Transverse colon (tissue), 4 donors: ENCODE data around the gene PRRT1. TPM values are rescaled to one million over a fixed set of nuclear protein-coding genes. Genes with fewer than 3 reads are reported as not detected.
"Not testable (repeated sequence)": the region's sequence is repeated elsewhere in the genome, so short reads cannot be mapped to it uniquely, and the experiment has no call there.

ENCODE experiments used
- DNase-seq: peaks from one replicate; pipeline ENCODE4 v3.0.0-alpha.2; 2019
- H3K27ac ChIP-seq, 4 donors: fragments of 200-600 bp; sonication (generic); 2 replicates each; pipeline ENCODE4 v1.5.1; 2016 to 2018; ENCODE audit warnings: inconsistent platforms in 4 of 4
- H3K27me3 ChIP-seq: fragments of 200-600 bp; sonication (generic); 2 replicates; pipeline ENCODE4 v1.5.1; 2017; ENCODE audit warnings: inconsistent platforms
- H3K36me3 ChIP-seq, 4 donors: fragments of 200-600 bp; sonication (generic); 2 replicates each; pipeline ENCODE4 v1.5.1; 2017 to 2019; ENCODE audit warnings: inconsistent platforms in 4 of 4
- H3K4me1 ChIP-seq, 4 donors: fragments of 200-600 bp; sonication (generic); 2 replicates each; pipeline ENCODE4 v1.5.1; 2017 to 2020; ENCODE audit warnings: inconsistent platforms in 4 of 4
- H3K4me3 ChIP-seq, 4 donors: fragments of 200-600 bp; sonication (generic); 1 replicate in 1 of 4; 2 replicates in 3 of 4; pipeline versions ENCODE4 v1.5.1 to v1.6.1; 2017 to 2019; ENCODE audit warnings: inconsistent platforms in 4 of 4
- H3K9me3 ChIP-seq, 2 donors: fragments of 200-600 bp; sonication (generic); 2 replicates each; pipeline ENCODE4 v1.5.1; 2017 to 2019; ENCODE audit warnings: inconsistent platforms in 2 of 2
- CTCF ChIP-seq, 5 experiments: fragments of 200-600 bp in 3 of 5; fragments of 450-650 bp in 2 of 5; sonication (generic) in 3 of 5; IDR thresholded peaks; 1 replicate in 2 of 5; 2 replicates in 3 of 5; pipeline ENCODE4 v1.5.1; 2016 to 2017; ENCODE audit warnings: antibody characterized with exemption in 5 of 5, inconsistent platforms in 3 of 5, mild to moderate bottlenecking in 2 of 5, moderate library complexity in 1 of 5
- EP300 ChIP-seq: sonication (generic); formaldehyde crosslinking; IDR thresholded peaks from one replicate; pipeline ENCODE4 v1.6.1; 2017; ENCODE audit warnings: antibody characterized with exemption, low read depth
- POLR2A ChIP-seq: fragments of 450-650 bp; IDR thresholded peaks from one replicate; pipeline ENCODE4 v1.6.1; 2016; ENCODE audit warnings: antibody characterized with exemption, mild to moderate bottlenecking, moderate library complexity
- POLR2AphosphoS5 ChIP-seq, 3 donors: sonication (generic); formaldehyde crosslinking; IDR thresholded peaks; one replicate each; pipeline ENCODE4 v1.6.1; 2016; ENCODE audit warnings: antibody characterized with exemption in 3 of 3
- WGBS, 2 donors: methylation state at CpG; one replicate each; pipeline ENCODE4 v1.1.5; 2018; ENCODE audit warnings: low coverage in 1 of 2; 5-methylcytosine and 5-hydroxymethylcytosine counted together
- in situ Hi-C, 4 donors: fragments of 200-750 bp; cut with MboI; loops; one replicate each; pipeline versions ENCODE4 v1.15.0 to v1.15.1; 2017; ENCODE audit warnings: low sequenced_read_pairs in 3 of 4, low pct_ligation_motif_present in 1 of 4, low pct_unique_long_range_greater_than_20kb in 1 of 4
- intact Hi-C: fragments of 100-400 bp; cut with DNase I; formaldehyde crosslinking; loops from one replicate; pipeline ENCODE4 v1.15.1; 2023; ENCODE audit warnings: low total_unique reads
- total RNA-seq, 4 donors: library from RNA; depleted of rRNA; stranded (reverse); fragments of >200 nt; gene quantifications; one replicate each; pipeline ENCODE4 v1.1.0, GENCODE V29; 2016

The PRRT1 gene
- total RNA-seq, 4 donors from 2014 or later = 2.4 to 2.7 TPM; not detected in 2

- Histone ChIP-seq H3K4me1 (peaks cover 0 to 23% (median 20%) of the 10 kb centered on the region in 4 donors), H3K36me3 (no peaks in the 10 kb centered on the region), H3K4me3 (no peak overlapping the region), H3K27me3 (peaks cover 13% of the 10 kb centered on the region), H3K9me3 (no peaks in the 10 kb centered on the region), H3K27ac (no peak overlapping the region)
- intact Hi-C loops (no loop called here), in situ Hi-C loops (no loop called here)
- no peak for DNase-seq
- TF ChIP-seq POLR2AphosphoS5 (IDR thresholded peaks at IDR 0.05) (no peak), CTCF (IDR thresholded peaks at IDR 0.05) (no peak), POLR2A (no peak), EP300 (no peak)
- WGBS, 2 donors = 70 to 96% methylated on average over 2 to 4 of the region's 4 CpGs
Measured at GRCh38 chr6:32147401-32148132, 4.2 kb downstream of the PRRT1 start.

- Histone ChIP-seq H3K27me3 (peaks cover 13% of the 10 kb centered on the region), H3K4me1 (peaks cover 0 to 25% (median 14%) of the 10 kb centered on the region in 4 donors), H3K4me3 (no peak overlapping the region), H3K27ac (no peak overlapping the region), H3K36me3 (no peaks in the 10 kb centered on the region), H3K9me3 (no peaks in the 10 kb centered on the region)
- in situ Hi-C loops (no loop called here), intact Hi-C loops (no loop called here)
- no peak for DNase-seq
- TF ChIP-seq EP300 (no peak), POLR2A (no peak), CTCF (IDR thresholded peaks at IDR 0.05) (no peak), POLR2AphosphoS5 (IDR thresholded peaks at IDR 0.05) (no peak)
- WGBS, 2 donors = 27 to 57% methylated on average over 2 to 4 of the region's 4 CpGs
Measured at GRCh38 chr6:32146687-32147086, 5.1 kb downstream of the PRRT1 start.

DNA sequence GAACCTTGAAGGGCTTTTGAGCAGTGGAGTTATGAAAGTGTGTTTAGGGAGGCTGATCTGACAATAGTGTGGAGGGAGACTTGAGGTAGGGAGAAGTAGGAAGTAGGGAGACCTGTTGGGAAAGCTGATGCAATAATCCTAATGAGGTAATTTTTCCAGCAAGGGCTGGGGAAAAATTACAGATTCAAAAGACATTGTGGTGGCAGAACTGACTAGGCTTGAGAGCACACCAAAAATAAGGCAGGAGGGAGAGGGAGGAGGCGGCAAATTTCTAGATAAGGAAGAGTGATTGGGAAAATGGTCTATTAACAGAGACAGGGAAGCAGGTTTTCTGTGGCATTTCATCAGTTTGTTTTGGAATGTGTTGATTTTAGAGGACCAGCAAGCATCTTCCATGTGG is 5.5 kb downstream of the PRRT1 start:
- 90% methylated on average over 1 of the region's 1 CpG; no CpG with 5 or more reads in 1 of the 2 donors for whole genome bisulfite sequencing, 2 donors
- no peak for DNase-seq
- Histone ChIP-seq H3K36me3 (no peaks in the 10 kb centered on the region), H3K4me3 (no peak overlapping the region), H3K4me1 (peaks cover 0 to 27% (median 14%) of the 10 kb centered on the region in 4 donors), H3K27ac (no peak overlapping the region), H3K9me3 (no peaks in the 10 kb centered on the region), H3K27me3 (peaks cover 13% of the 10 kb centered on the region)
- TF ChIP-seq EP300 (no peak), POLR2AphosphoS5 (IDR thresholded peaks at IDR 0.05) (no peak), CTCF (IDR thresholded peaks at IDR 0.05) (no peak), POLR2A (no peak)
- intact Hi-C loops (no loop called here), in situ Hi-C loops (no loop called here)

- WGBS, 2 donors = 39 to 42% methylated on average over 7 of the region's 7 CpGs
- peak; percentile 65 for DNase-seq
- in situ Hi-C loops, intact Hi-C loops, H3K36me3 ChIP-seq, H3K9me3 ChIP-seq, H3K4me3 ChIP-seq: not testable (repeated sequence)
- Histone ChIP-seq H3K4me1 (peaks cover 0 to 17% (median 4%) of the 10 kb centered on the region in 4 donors), H3K27ac (peak overlapping the region in 3 of 4 donors; percentile 24 to 65 (median 60)), H3K27me3 (peaks cover 10% of the 10 kb centered on the region)
Measured at GRCh38 chr6:32144238-32144637, 7.5 kb downstream of the PRRT1 start.
